Measurements from ENCODE around the gene MTHFSD. TPM values are rescaled to one million over a fixed set of nuclear protein-coding genes. Genes with fewer than 3 reads are reported as not detected.
A peak's percentile ranks its signal among the peaks of the same experiment; 100 is the strongest.

The MTHFSD gene
- total RNA-seq, 1 experiment from 2014 or later, result 11.7 TPM

- no peaks in the 10 kb centered on the region for H3K27me3 ChIP-seq (replicated peaks)
- no peak overlapping the region for H3K27ac ChIP-seq
- H3K4me3 ChIP-seq, result no peak overlapping the region
- peaks cover 2% of the 10 kb centered on the region for H3K36me3 ChIP-seq
- no peak for DNase-seq (ENCODE audit: low read depth in 1 of 2, low spot score in 2 of 2)
- H3K9me3 ChIP-seq (replicated peaks), result no peaks in the 10 kb centered on the region
- peaks cover 26% of the 10 kb centered on the region for H3K4me1 ChIP-seq (replicated peaks)
Observed at GRCh38 chr16:86559802-86560305, 4.8 kb upstream of the MTHFSD start.

GRCh38 chr16:86558355-86559193, 3.5 kb upstream of the MTHFSD start:
- no peak for DNase-seq (ENCODE audit: low read depth in 1 of 2, low spot score in 2 of 2)
- no peaks in the 10 kb centered on the region for H3K9me3 ChIP-seq (replicated peaks)
- no peak overlapping the region for H3K4me3 ChIP-seq
- peaks cover 7% of the 10 kb centered on the region for H3K36me3 ChIP-seq
- H3K27ac ChIP-seq, result no peak overlapping the region
- H3K27me3 ChIP-seq (replicated peaks), result no peaks in the 10 kb centered on the region
- H3K4me1 ChIP-seq (replicated peaks), result peaks cover 21% of the 10 kb centered on the region

DNA sequence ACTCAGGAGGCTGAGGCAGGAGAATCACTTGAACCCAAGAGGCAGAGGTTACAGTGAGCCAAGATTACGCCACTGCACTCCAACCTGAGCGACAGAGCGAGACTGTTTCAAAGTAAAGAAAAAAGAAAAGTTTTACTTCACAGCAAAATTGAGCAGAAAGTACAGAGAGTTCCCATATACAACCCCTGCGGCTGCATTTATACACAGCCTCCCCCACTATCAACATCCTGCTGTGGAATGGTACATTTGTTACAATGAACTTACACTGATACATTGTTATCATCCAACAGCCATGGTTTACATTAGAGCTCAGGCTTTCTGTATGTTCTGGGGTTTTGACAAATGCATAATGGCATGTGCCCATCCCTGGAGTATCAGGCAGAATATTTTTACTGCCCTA, 2.6 kb upstream of the MTHFSD start:
- H3K27me3 ChIP-seq (replicated peaks), result no peaks in the 10 kb centered on the region
- no peaks in the 10 kb centered on the region for H3K9me3 ChIP-seq (replicated peaks)
- H3K27ac ChIP-seq, result no peak overlapping the region
- no peak for DNase-seq (ENCODE audit: low read depth in 1 of 2, low spot score in 2 of 2)
- peaks cover 8% of the 10 kb centered on the region for H3K36me3 ChIP-seq
- no peak overlapping the region for H3K4me3 ChIP-seq
- H3K4me1 ChIP-seq (replicated peaks), result peaks cover 15% of the 10 kb centered on the region

GRCh38 chr16:86556576-86556975, 1.5 kb upstream of the MTHFSD start:
- H3K27me3 ChIP-seq (replicated peaks), result no peaks in the 10 kb centered on the region
- H3K9me3 ChIP-seq (replicated peaks), result no peaks in the 10 kb centered on the region
- peaks cover 15% of the 10 kb centered on the region for H3K4me1 ChIP-seq (replicated peaks)
- H3K27ac ChIP-seq, result no peak overlapping the region
- DNase-seq (ENCODE audit: low read depth in 1 of 2, low spot score in 2 of 2), result no peak
- no peak overlapping the region for H3K4me3 ChIP-seq
- peaks cover 18% of the 10 kb centered on the region for H3K36me3 ChIP-seq

DNA sequence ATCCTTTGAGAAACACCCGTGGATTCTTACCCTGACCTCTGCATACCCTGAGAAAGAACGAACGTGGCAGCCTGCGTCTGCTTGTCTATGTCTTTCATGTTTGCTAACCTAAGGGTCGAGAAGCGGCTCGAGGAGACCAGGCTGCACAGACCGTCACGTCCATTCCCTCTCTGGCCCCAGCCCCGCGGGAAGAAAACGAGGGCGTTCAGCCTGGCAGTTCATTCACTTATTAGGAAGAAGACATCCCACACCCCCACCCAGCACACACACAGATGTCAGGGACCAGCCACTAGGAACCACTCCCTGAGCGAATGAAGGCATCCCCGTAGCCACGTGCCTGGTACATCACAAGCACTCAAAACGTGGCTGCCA, 655 bp upstream of the MTHFSD start:
- H3K4me1 ChIP-seq (replicated peaks), result peaks cover 15% of the 10 kb centered on the region
- no peaks in the 10 kb centered on the region for H3K27me3 ChIP-seq (replicated peaks)
- H3K27ac ChIP-seq, result peak overlapping the region; percentile 83
- no peaks in the 10 kb centered on the region for H3K9me3 ChIP-seq (replicated peaks)
- H3K36me3 ChIP-seq, result peaks cover 26% of the 10 kb centered on the region
- H3K4me3 ChIP-seq, result peak overlapping the region; percentile 75
- DNase-seq (ENCODE audit: low read depth in 1 of 2, low spot score in 2 of 2), result no peak

GRCh38 chr16:86554599-86554916, 477 bp downstream of the MTHFSD start:
- peak overlapping the region; percentile 75 for H3K4me3 ChIP-seq
- peak overlapping the region; percentile 83 for H3K27ac ChIP-seq
- peak in 1 of 2 experiments; percentile 16 for DNase-seq (ENCODE audit: low read depth in 1 of 2, low spot score in 2 of 2)
- H3K36me3 ChIP-seq, result peaks cover 30% of the 10 kb centered on the region
- H3K9me3 ChIP-seq (replicated peaks), result no peaks in the 10 kb centered on the region
- H3K4me1 ChIP-seq (replicated peaks), result peaks cover 15% of the 10 kb centered on the region
- H3K27me3 ChIP-seq (replicated peaks), result no peaks in the 10 kb centered on the region

DNA sequence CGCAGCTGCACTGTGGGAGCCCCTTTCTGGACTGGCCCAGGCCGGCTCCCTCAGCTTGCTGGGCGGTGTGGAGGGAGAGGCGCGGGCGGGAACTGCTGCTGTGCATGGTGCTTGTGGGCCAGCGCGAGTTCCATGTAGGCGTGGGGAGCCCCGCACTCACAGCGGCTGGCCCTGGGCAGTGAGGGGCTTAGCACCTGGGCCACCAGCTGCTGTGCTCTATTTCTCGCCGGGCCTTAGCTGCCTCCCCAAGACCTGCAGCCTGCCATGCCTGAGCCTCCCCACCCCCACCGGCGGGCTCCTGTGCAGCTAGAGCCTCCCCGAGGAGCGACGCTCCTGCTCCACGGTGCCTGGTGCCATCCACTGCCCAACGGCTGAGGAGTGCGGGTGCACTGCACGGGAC, 1.7 kb downstream of the MTHFSD start:
- no peaks in the 10 kb centered on the region for H3K9me3 ChIP-seq (replicated peaks)
- H3K27me3 ChIP-seq (replicated peaks), result no peaks in the 10 kb centered on the region
- no peak overlapping the region for H3K27ac ChIP-seq
- peaks cover 15% of the 10 kb centered on the region for H3K4me1 ChIP-seq (replicated peaks)
- H3K4me3 ChIP-seq, result no peak overlapping the region
- H3K36me3 ChIP-seq, result peaks cover 40% of the 10 kb centered on the region
- no peak for DNase-seq (ENCODE audit: low read depth in 1 of 2, low spot score in 2 of 2)

DNA sequence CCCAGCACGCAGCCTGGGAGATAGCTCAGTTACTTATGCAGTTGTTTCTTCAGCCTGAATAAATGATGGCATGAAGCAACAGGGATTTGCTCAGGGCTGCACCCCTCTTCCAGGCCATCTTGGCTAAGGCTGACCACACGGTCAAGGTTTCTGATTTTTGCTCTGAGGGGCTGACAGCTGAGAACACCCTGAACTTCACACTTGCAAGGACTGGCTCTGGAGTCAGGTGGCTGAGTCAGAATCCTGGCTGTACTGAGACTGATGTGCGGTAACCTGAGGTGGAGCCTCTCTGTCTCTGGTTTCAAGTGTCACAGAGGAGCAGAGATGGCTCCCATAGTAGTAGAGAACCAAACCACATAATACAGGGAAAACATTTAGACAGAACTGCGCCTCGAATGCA, 4.8 kb downstream of the MTHFSD start:
- H3K27me3 ChIP-seq (replicated peaks), result no peaks in the 10 kb centered on the region
- H3K27ac ChIP-seq, result no peak overlapping the region
- DNase-seq (ENCODE audit: low read depth in 1 of 2, low spot score in 2 of 2), result no peak
- no peaks in the 10 kb centered on the region for H3K9me3 ChIP-seq (replicated peaks)
- no peak overlapping the region for H3K4me3 ChIP-seq
- peaks cover under 1% of the 10 kb centered on the region for H3K4me1 ChIP-seq (replicated peaks)
- peaks cover 59% of the 10 kb centered on the region for H3K36me3 ChIP-seq

DNA sequence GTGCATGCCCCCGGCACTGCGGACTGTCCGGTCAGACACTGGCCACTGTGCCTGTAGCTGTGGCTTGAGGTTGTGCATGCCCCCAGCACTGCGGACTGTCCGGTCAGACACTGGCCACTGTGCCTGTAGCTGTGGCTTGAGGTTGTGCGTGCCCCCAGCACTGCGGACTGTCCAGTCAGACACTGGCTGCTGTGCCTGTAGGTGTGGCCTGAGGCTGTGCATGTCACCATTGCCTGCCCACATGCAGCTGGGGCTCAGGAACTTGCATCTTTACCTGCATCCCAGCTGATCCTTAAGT, 5.2 kb downstream of the MTHFSD start:
- Histone ChIP-seq H3K27ac (no peak overlapping the region), H3K36me3 (peaks cover 61% of the 10 kb centered on the region), H3K4me3 (no peak overlapping the region), H3K27me3 (replicated peaks) (no peaks in the 10 kb centered on the region), H3K4me1 (replicated peaks) (no peaks in the 10 kb centered on the region; the same call in 1 of the 2 replicates), H3K9me3 (replicated peaks) (no peaks in the 10 kb centered on the region)
- DNase-seq (ENCODE audit: low read depth in 1 of 2, low spot score in 2 of 2), result no peak

DNA sequence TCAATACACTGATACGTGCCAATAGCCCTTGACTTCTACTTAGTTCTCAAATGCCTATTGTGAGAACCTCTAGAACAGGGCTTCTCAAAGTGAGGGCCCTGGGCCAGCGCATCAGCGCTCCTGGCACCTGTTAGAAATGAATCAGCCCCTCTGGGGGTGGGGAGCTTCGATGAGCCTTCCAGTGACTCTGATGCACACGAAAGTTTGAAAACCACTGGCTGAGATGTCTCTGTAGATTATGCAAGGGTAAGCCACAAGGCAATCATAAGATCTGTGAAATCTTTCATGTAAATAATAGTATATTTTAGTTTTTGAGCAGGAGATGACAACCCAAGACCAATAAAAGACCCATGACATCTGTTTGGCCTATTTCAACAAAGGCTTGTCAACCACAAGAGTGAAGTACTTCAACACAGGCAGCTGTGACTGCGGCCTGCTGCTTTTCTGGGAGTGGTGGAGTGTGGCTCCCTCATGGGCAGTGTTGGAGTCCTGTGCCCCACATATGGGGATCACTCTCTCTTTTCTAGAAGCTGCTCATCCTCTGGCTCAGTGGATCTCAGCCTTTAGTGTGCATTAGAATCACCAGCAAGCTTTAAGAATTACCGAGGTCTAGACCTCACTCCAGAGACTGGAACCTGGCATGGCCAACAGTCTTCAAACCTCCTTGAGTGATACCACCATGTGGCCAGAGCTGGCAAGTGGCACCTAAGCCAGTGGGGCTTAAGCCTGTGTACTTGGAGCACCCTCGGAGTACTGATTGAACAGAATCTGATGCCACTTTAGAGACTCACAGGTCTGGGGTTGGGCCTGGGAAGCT, 5.8 kb downstream of the MTHFSD start:
- no peak overlapping the region for H3K4me3 ChIP-seq
- no peaks in the 10 kb centered on the region for H3K9me3 ChIP-seq (replicated peaks)
- H3K27me3 ChIP-seq (replicated peaks), result no peaks in the 10 kb centered on the region
- no peak overlapping the region for H3K27ac ChIP-seq
- H3K4me1 ChIP-seq (replicated peaks), result no peaks in the 10 kb centered on the region; the same call in 1 of the 2 replicates
- H3K36me3 ChIP-seq, result peaks cover 63% of the 10 kb centered on the region
- DNase-seq (ENCODE audit: low read depth in 1 of 2, low spot score in 2 of 2), result no peak

GRCh38 chr16:86547286-86547685, 7.7 kb downstream of the MTHFSD start:
- Histone ChIP-seq H3K4me3 (no peak overlapping the region), H3K36me3 (peaks cover 71% of the 10 kb centered on the region), H3K9me3 (replicated peaks) (no peaks in the 10 kb centered on the region), H3K27ac (no peak overlapping the region), H3K27me3 (replicated peaks) (no peaks in the 10 kb centered on the region), H3K4me1 (replicated peaks) (no peaks in the 10 kb centered on the region)
- no peak for DNase-seq (ENCODE audit: low read depth in 1 of 2, low spot score in 2 of 2)

DNA sequence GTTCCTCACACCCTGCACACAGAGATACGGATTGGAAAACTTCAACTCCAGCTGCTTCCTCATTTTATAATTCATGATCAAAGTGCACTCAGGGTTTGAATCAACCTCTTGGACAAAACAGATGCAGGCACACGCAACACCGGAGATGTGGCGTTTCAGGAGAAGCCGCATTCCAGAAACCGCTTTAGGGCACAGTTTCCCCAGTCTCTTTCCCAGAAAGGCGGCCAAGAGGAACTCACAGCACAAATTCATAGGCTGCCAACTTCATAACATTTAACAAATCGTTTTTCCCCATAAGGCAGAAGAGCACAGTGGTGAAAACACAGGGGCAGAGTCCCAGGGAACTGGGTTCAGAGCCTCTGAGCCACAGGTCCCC, 8.4 kb downstream of the MTHFSD start:
- no peaks in the 10 kb centered on the region for H3K9me3 ChIP-seq (replicated peaks)
- H3K4me3 ChIP-seq, result no peak overlapping the region
- peaks cover 71% of the 10 kb centered on the region for H3K36me3 ChIP-seq
- H3K27ac ChIP-seq, result no peak overlapping the region
- no peak for DNase-seq (ENCODE audit: low read depth in 1 of 2, low spot score in 2 of 2)
- H3K27me3 ChIP-seq (replicated peaks), result no peaks in the 10 kb centered on the region
- H3K4me1 ChIP-seq (replicated peaks), result no peaks in the 10 kb centered on the region

- DNase-seq (ENCODE audit: low read depth in 1 of 2, low spot score in 2 of 2), result no peak
- no peak overlapping the region for H3K27ac ChIP-seq
- no peaks in the 10 kb centered on the region for H3K4me1 ChIP-seq (replicated peaks)
- no peaks in the 10 kb centered on the region for H3K27me3 ChIP-seq (replicated peaks)
- H3K36me3 ChIP-seq, result peaks cover 71% of the 10 kb centered on the region
- no peaks in the 10 kb centered on the region for H3K9me3 ChIP-seq (replicated peaks)
- no peak overlapping the region for H3K4me3 ChIP-seq
Observed at GRCh38 chr16:86545954-86546637, 8.9 kb downstream of the MTHFSD start.

DNA sequence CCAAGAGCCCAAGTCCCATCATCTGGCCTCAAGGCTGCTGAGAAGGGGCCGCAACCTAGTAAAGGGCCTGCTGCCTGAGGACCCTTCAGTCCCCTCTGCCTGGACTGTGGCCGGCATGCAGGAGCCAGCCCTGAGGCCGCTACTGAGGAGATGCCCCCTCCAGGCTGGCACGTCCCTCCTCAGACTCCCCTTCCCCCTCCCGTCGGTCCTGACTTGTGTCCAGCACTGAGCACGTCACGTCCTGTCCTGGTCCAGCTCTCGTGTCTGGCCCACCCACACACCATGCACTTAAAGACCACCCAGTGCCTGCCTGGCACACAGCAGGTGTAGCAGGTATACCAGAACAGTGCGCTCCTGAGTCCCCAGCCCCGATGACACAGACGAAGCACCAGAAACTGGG, 9.6 kb downstream of the MTHFSD start:
- Histone ChIP-seq H3K27me3 (replicated peaks) (no peaks in the 10 kb centered on the region), H3K4me1 (replicated peaks) (no peaks in the 10 kb centered on the region), H3K9me3 (replicated peaks) (no peaks in the 10 kb centered on the region), H3K27ac (no peak overlapping the region), H3K4me3 (no peak overlapping the region), H3K36me3 (peaks cover 74% of the 10 kb centered on the region)
- no peak for DNase-seq (ENCODE audit: low read depth in 1 of 2, low spot score in 2 of 2)
